GM12864 (cell line): ENCODE results near the gene BRD2.

Experiments used
- DNase-seq: peaks from one replicate; pipeline ENCODE4 v3.0.0-alpha.2; 2011; ENCODE audit warnings: low read depth
- H3K4me3 ChIP-seq: 2 replicates; pipeline ENCODE4 v1.5.1; 2011; ENCODE audit warnings: mild to moderate bottlenecking, low read depth, low read length, control low read depth
- TF ChIP-seq, protein P1 (sequence below): IDR thresholded peaks from 2 replicates; pipeline ENCODE4 v1.5.1; 2011; ENCODE audit warnings: low read depth, mild to moderate bottlenecking, moderate library complexity, low read length, control low read depth, inconsistent platforms; ENCODE audit errors: missing control alignments

The BRD2 gene

DNA sequence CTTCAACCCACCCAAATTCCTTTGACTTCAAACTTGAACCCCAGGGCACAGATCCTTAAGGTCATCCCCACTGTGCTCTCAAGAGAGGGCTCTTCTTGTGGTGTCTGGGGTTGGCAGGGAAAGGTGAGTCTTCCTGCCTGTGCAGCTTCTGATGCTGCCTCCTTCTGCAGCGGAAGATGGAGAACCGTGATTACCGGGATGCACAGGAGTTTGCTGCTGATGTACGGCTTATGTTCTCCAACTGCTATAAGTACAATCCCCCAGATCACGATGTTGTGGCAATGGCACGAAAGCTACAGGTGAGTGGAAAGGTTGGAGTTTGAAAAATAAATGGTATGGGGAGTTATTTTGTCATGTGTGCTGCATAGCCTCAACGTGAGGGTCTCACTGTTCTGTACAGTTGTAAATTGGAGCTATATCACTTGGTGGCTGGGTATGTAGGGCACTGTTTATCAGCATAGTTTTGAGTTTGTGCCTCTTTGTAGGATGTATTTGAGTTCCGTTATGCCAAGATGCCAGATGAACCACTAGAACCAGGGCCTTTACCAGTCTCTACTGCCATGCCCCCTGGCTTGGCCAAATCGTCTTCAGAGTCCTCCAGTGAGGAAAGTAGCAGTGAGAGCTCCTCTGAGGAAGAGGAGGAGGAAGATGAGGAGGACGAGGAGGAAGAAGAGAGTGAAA is 9.0 kb downstream of the BRD2 start:
- TF ChIP-seq, protein P1, sequence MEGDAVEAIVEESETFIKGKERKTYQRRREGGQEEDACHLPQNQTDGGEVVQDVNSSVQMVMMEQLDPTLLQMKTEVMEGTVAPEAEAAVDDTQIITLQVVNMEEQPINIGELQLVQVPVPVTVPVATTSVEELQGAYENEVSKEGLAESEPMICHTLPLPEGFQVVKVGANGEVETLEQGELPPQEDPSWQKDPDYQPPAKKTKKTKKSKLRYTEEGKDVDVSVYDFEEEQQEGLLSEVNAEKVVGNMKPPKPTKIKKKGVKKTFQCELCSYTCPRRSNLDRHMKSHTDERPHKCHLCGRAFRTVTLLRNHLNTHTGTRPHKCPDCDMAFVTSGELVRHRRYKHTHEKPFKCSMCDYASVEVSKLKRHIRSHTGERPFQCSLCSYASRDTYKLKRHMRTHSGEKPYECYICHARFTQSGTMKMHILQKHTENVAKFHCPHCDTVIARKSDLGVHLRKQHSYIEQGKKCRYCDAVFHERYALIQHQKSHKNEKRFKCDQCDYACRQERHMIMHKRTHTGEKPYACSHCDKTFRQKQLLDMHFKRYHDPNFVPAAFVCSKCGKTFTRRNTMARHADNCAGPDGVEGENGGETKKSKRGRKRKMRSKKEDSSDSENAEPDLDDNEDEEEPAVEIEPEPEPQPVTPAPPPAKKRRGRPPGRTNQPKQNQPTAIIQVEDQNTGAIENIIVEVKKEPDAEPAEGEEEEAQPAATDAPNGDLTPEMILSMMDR, result no peak
- no peak for DNase-seq
- no peak overlapping the region for H3K4me3 ChIP-seq

DNA sequence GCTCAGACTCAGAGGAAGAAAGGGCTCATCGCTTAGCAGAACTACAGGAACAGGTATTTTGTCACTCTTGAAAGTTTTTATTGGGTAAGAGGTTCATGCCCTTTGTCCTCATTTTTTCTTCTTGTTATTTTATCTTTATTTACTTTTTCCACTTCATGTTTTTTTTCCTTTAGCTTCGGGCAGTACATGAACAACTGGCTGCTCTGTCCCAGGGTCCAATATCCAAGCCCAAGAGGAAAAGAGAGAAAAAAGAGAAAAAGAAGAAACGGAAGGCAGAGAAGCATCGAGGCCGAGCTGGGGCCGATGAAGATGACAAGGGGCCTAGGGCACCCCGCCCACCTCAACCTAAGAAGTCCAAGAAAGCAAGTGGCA is 9.5 kb downstream of the BRD2 start:
- no peak for DNase-seq
- no peak overlapping the region for H3K4me3 ChIP-seq
- TF ChIP-seq, protein P1, result no peak

DNA sequence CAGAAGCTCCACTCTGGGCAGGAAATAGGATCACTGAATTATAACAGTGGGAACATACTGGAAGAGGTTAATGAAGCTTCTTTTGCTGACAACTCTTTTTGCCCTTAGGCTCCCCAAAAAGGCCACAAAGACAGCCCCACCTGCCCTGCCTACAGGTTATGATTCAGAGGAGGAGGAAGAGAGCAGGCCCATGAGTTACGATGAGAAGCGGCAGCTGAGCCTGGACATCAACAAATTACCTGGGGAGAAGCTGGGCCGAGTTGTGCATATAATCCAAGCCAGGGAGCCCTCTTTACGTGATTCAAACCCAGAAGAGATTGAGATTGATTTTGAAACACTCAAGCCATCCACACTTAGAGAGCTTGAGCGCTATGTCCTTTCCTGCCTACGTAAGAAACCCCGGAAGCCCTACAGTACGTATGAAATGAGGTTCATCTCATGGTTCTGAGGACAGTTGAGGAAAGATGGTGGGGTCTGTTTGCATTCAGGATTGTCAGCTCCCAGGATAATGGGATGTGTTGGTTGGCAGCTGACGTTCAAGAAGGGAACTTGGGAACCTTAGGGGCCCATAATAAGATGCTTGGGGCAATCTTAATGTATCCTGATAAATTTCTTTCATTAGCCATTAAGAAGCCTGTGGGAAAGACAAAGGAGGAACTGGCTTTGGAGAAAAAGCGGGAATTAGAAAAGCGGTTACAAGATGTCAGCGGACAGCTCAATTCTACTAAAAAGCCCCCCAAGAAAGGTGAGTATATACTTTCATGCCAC is 11.5 kb downstream of the BRD2 start:
- H3K4me3 ChIP-seq, result no peak overlapping the region
- TF ChIP-seq, protein P1, result no peak
- DNase-seq, result no peak

DNA sequence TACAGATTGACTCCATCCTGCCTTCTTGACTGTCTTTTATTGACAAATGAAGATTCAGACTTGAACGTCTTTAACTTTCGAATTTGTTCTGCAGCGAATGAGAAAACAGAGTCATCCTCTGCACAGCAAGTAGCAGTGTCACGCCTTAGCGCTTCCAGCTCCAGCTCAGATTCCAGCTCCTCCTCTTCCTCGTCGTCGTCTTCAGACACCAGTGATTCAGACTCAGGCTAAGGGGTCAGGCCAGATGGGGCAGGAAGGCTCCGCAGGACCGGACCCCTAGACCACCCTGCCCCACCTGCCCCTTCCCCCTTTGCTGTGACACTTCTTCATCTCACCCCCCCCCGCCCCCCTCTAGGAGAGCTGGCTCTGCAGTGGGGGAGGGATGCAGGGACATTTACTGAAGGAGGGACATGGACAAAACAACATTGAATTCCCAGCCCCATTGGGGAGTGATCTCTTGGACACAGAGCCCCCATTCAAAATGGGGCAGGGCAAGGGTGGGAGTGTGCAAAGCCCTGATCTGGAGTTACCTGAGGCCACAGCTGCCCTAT is 12.2 kb downstream of the BRD2 start:
- no peak overlapping the region for H3K4me3 ChIP-seq
- DNase-seq, result no peak
- TF ChIP-seq, protein P1, result no peak

DNA sequence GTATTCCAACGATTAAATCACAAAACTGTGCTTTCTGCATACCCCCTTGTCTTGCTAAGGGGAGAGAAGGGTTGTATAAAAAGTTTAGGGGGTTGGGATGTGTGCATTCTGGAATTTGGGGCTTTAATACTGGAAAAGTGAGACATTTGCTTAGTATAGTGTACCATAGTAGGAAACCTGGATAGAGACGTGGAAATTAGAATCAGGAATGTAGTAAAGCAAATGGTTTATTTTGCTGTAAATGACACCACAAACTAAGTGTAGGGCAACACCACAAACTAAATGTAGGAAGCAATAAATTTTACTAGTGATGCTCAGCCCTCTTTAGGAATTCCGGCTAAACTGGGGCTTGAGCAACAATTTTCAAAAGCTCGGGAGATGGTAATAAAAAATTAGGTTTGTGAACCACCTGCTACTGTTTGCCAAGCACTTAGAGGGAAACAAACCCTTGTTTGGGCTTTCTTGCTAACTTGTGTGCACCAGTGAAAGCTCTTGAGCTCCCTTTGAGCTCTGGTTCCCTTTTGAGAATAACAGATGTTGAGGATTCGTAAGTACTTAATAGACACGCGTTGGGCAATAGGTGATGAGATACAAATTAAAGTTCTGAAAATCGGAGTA is 13.8 kb downstream of the BRD2 start:
- DNase-seq, result no peak
- H3K4me3 ChIP-seq, result no peak overlapping the region
- TF ChIP-seq, protein P1, result no peak

DNA sequence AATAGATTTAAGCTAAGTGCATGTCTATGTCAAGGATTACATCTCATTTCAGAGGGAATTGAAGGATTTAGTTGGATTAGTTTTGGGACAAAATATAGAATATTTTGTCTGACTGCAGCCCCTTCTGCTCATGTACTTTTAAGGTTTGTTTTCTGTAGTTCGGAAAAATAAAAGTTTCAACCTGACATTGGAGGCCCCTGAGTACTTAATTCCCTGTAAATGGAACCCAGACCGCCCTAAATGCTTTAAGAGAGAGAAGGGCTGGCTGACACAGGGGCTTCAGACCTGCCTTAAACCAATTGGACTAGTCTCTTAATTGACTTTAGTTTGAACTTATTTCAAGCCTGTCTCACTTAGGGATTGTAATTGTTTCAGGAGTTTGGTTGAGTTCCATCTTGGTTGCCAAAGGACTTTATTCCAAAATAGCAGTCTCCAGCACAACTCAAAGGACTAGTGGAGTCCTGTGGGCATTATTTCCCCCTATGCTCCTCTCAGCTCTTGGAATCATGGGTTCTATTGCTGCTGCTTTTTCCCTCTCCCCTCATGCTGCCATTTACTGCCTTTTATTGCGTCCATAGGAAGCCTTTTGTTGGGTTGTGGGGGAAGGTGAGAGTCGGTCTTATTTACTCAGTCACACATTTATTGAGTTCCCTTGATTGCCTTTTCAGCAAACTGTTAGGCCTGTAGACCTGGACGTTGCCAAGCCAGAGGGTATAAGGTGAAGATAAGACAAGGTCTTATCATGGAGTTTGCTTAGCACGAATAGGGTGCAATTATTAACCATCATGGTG is 14.5 kb downstream of the BRD2 start:
- DNase-seq, result no peak
- TF ChIP-seq, protein P1, result no peak

More for the DNA sequence above, 14.5 kb downstream of the BRD2 start:
- H3K4me3 ChIP-seq, result no peak overlapping the region
